Caco-2 (cell line): ENCODE measurements around the gene SCMH1. TPM values are rescaled to one million over a fixed set of nuclear protein-coding genes. Genes with fewer than 3 reads are reported as not detected.
"Not testable (repeated sequence)": the region's sequence is repeated elsewhere in the genome, so short reads cannot be mapped to it uniquely, and the experiment has no call there.

Experiments
- BruUV-seq: library from RNA; stranded (reverse); fragments of 400-500 nt; replicated peaks from 2 replicates; lab custom pipeline; 2021; lab: Mats Ljungman, UMichigan
- CTCF ChIA-PET: fragments of 300-600 bp; sonication (Branson Sonifier 250); formaldehyde crosslinking; loops from one replicate; lab custom pipeline; 2022; ENCODE audit warnings: antibody characterized with exemption; lab: Charles Lee
- POLR2A ChIA-PET: fragments of 300-600 bp; sonication (Branson Sonifier 250); formaldehyde crosslinking; loops from one replicate; lab custom pipeline; 2022; ENCODE audit warnings: antibody characterized with exemption; lab: Charles Lee
- DNase-seq, 2 experiments: peaks; one replicate each; pipeline versions ENCODE4 v3.0.0 to v3.0.0-alpha.2; 2020 to 2022
- H3K27me3 ChIP-seq: replicated peaks from 2 replicates; pipeline ENCODE4 v1.6.0; 2011; ENCODE audit warnings: low read length; ENCODE audit not compliant: control insufficient read depth, insufficient read depth
- H3K36me3 ChIP-seq: 2 replicates; pipeline ENCODE4 v1.5.1; 2011; ENCODE audit warnings: low read length; ENCODE audit not compliant: control insufficient read depth, insufficient read depth
- H3K4me1 ChIP-seq: fragments of 250-450 bp; sonication (Bioruptor Pico); 2 replicates; pipeline ENCODE4 v1.5.1; 2020; ENCODE audit warnings: mild to moderate bottlenecking
- H3K4me3 ChIP-seq: 2 replicates; pipeline ENCODE4 v1.5.1; 2011; ENCODE audit warnings: low read depth, mild to moderate bottlenecking, control low read depth, low read length
- H3K9me3 ChIP-seq: fragments of 250-450 bp; sonication (Bioruptor Pico); 2 replicates; pipeline ENCODE4 v1.5.1; 2020; ENCODE audit warnings: mild to moderate bottlenecking, moderate library complexity
- H3K27ac Mint-ChIP-seq: one replicate; pipeline ENCODE4 v1.8.0; 2022; ENCODE audit warnings: mixed read lengths; ENCODE audit not compliant: unreplicated experiment
- H3K27me3 Mint-ChIP-seq: one replicate; pipeline ENCODE4 v1.8.0; 2022; ENCODE audit warnings: mixed read lengths; ENCODE audit not compliant: insufficient read depth, unreplicated experiment
- H3K36me3 Mint-ChIP-seq: one replicate; pipeline ENCODE4 v1.8.0; 2022; ENCODE audit warnings: mild to moderate bottlenecking, mixed read lengths; ENCODE audit not compliant: insufficient read depth, unreplicated experiment
- H3K4me1 Mint-ChIP-seq: one replicate; pipeline ENCODE4 v1.8.0; 2022; ENCODE audit warnings: low read depth, mixed read lengths; ENCODE audit not compliant: unreplicated experiment
- H3K4me3 Mint-ChIP-seq: one replicate; pipeline ENCODE4 v1.8.0; 2022; ENCODE audit warnings: mild to moderate bottlenecking, moderate library complexity, mixed read lengths; ENCODE audit not compliant: unreplicated experiment
- H3K9me3 Mint-ChIP-seq: one replicate; pipeline ENCODE4 v1.8.0; 2022; ENCODE audit warnings: mixed read lengths; ENCODE audit not compliant: unreplicated experiment
- CTCF ChIP-seq, 2 experiments: fragments of 200-600 bp in 1 of 2; IDR thresholded peaks; 1 replicate in 1 of 2; 2 replicates in 1 of 2; pipeline versions ENCODE4 v1.5.1 to v1.8.0; 2011 to 2022; ENCODE audit warnings: antibody characterized with exemption in 1 of 2, control low read depth in 1 of 2, inconsistent platforms in 1 of 2, low read depth in 1 of 2, low read length in 1 of 2, mild to moderate bottlenecking in 1 of 2, moderate library complexity in 1 of 2; ENCODE audit not compliant: insufficient read depth in 1 of 2, severe bottlenecking in 1 of 2, unreplicated experiment in 1 of 2
- intact Hi-C: fragments of 100-400 bp; cut with micrococcal nuclease; formaldehyde crosslinking; loops from one replicate; pipeline ENCODE4 v1.10.0; 2022; ENCODE audit not compliant: unreplicated experiment
- total RNA-seq: library from RNA; stranded (reverse); gene quantifications from 2 replicates; pipeline ENCODE4 v1.2.3, GENCODE V29; 2022

Gene SCMH1
- total RNA-seq, 1 experiment from 2014 or later, result 27.6 TPM

DNA sequence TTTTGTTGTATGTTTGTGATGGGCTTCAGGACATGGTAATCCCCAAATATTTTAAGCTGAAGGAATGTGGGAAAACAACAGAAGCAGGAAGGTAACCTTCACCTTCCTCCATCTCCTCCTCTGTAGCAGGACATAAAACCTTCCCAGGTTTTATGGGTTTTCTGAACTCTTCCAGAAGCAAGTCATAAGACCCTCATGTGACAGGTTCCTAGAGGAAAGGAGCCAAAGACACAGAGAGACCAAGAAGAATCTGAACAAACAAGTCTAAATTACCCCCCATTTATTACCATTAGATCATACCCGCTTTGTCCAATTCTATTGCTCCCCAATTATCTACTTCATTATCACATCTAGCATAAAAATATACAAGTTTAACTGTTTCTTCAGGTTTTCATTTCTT, 28.8 kb downstream of the SCMH1 start:
- Histone ChIP-seq H3K27me3 (no peaks in the 10 kb centered on the region), H3K9me3 (no peaks in the 10 kb centered on the region), H3K4me1 (no peaks in the 10 kb centered on the region), H3K36me3 (no peaks in the 10 kb centered on the region), H3K4me3 (no peak overlapping the region)
- ChIA-PET CTCF (no interaction called here), POLR2A (no interaction called here)
- TF ChIP-seq CTCF (IDR thresholded peaks at IDR 0.05; ENCODE audit: insufficient read depth in 1 of 2, low read depth in 1 of 2, low read length in 1 of 2, severe bottlenecking in 1 of 2, unreplicated experiment in 1 of 2), result no peak
- no peak for DNase-seq
- Mint-ChIP-seq H3K27ac (no peak overlapping the region), H3K27me3 (no peaks in the 10 kb centered on the region), H3K36me3 (peaks cover 5% of the 10 kb centered on the region), H3K4me3 (no peak overlapping the region), H3K9me3 (no peaks in the 10 kb centered on the region), H3K4me1 (peaks cover 6% of the 10 kb centered on the region)
- BruUV-seq, result no TSS peak
- intact Hi-C loops, result no loop called here

DNA sequence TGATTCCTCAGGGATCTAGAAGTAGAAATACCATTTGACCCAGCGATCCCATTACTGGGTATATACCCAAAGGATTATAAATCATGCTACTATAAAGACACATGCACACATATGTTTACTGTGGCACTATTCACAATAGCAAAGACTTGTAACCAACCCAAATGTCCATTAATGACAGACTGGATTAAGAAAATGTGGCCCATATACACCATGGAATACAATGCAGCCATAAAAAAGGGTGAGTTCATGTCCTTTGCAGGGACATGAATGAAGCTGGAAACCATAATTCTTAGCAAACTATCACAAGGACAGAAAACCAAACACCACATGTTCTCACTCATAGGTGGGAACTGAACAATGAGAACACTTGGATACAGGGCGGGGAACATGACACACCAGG, 30.5 kb downstream of the SCMH1 start:
- H3K27me3 ChIP-seq, H3K4me3 ChIP-seq, H3K36me3 ChIP-seq, H3K9me3 Mint-ChIP-seq, H3K4me3 Mint-ChIP-seq, intact Hi-C loops, CTCF ChIA-PET, H3K27ac Mint-ChIP-seq, H3K36me3 Mint-ChIP-seq, H3K4me1 Mint-ChIP-seq, DNase-seq, H3K27me3 Mint-ChIP-seq, H3K4me1 ChIP-seq, H3K9me3 ChIP-seq, POLR2A ChIA-PET, BruUV-seq: not testable (repeated sequence)

DNA sequence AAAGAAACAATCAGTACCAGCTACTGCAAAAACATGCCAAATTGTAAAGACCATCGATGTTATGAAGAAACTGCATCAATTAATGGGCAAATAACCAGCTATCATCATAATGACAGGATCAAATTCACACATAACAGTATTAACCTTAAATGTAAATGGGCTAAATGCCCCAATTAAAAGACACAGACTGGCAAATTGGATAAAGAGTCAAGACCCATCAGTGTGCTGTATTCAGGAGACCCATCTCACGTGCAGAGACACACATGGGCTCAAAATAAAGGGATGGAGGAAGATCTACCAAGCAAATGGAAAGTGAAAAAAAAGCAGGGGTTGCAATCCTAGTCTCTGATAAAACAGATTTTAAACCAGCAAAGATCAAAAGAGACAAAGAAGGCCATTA, 35.1 kb downstream of the SCMH1 start:
- BruUV-seq, H3K27ac Mint-ChIP-seq, POLR2A ChIA-PET: not testable (repeated sequence)

DNA sequence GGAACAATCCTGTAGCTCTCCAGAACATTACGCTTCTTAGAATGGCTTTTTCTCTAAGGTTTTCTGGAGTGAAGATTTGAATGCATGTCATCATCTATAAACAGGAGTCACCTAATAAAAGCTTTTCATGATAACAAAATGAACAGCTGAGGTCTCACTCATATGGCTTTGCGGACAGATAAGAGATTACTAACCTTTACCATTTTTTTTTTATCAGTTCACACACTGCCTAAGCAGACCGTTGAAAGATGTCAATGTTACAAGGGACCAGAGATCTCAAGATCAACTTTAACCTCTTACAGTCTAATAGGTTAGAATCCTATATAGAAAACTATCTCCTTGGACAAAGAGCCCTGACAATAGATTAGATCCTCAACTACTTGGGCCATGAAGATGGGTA, 41.4 kb downstream of the SCMH1 start:
- H3K36me3 ChIP-seq, result no peaks in the 10 kb centered on the region
- intact Hi-C loops, result no loop called here
- Mint-ChIP-seq H3K4me1 (no peaks in the 10 kb centered on the region), H3K9me3 (peaks cover 10% of the 10 kb centered on the region), H3K27ac (no peak overlapping the region), H3K36me3 (peaks cover 7% of the 10 kb centered on the region), H3K27me3 (no peaks in the 10 kb centered on the region), H3K4me3 (no peak overlapping the region)
- DNase-seq, result no peak
- ChIA-PET POLR2A (no interaction called here), CTCF (no interaction called here)
- no peak for TF ChIP-seq CTCF (IDR thresholded peaks at IDR 0.05; ENCODE audit: insufficient read depth in 1 of 2, low read depth in 1 of 2, low read length in 1 of 2, severe bottlenecking in 1 of 2, unreplicated experiment in 1 of 2)
- H3K9me3 ChIP-seq, result no peaks in the 10 kb centered on the region
- no peak overlapping the region for H3K4me3 ChIP-seq
- no peaks in the 10 kb centered on the region for H3K4me1 ChIP-seq
- no TSS peak for BruUV-seq
- H3K27me3 ChIP-seq, result no peaks in the 10 kb centered on the region

More for the DNA sequence above, 35.1 kb downstream of the SCMH1 start:
- H3K27me3 Mint-ChIP-seq, intact Hi-C loops, H3K27me3 ChIP-seq, H3K4me3 ChIP-seq, H3K36me3 Mint-ChIP-seq, H3K4me1 Mint-ChIP-seq, H3K36me3 ChIP-seq, H3K9me3 ChIP-seq, CTCF ChIA-PET, H3K4me1 ChIP-seq, DNase-seq, H3K4me3 Mint-ChIP-seq: not testable (repeated sequence)
- H3K9me3 Mint-ChIP-seq, result peaks cover 20% of the 10 kb centered on the region
